Measurements from ENCODE around the gene PLEKHM2.
"Not testable (repeated sequence)": the region's sequence is repeated elsewhere in the genome, so short reads cannot be mapped to it uniquely, and the experiment has no call there.

Gene PLEKHM2

GRCh38 chr1:15676688-15677661 lies 7.1 kb upstream of the PLEKHM2 start:
- DNase-seq: no peak

- DNase-seq: no peak
These were observed 5.5 kb upstream of the PLEKHM2 start for GRCh38 chr1:15678578-15678977.

DNA sequence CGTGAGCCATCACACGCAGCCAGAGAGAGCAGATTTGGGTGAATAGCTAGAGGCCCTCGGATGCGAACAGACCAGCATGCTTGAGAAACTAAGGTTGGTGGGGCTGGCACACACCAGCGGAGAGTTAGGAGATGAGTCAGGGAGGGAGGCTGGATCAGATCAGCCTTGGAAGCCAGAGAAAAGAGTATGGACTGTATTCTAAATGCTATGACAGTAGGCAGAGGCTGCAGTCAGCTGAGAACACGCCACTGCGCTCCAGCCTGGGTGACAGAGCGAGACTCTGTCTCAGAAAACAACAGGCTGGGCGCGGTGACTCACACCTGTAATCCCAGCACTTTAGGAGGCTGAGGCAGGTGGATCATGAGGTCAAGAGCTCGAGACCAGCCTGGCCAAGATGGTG lies 4.0 kb upstream of the PLEKHM2 start:
- no peak for DNase-seq

- no peak for DNase-seq
These were observed 3.4 kb upstream of the PLEKHM2 start for GRCh38 chr1:15680561-15681348.

GRCh38 chr1:15681349-15682292 lies 2.5 kb upstream of the PLEKHM2 start:
- DNase-seq: no peak

DNA sequence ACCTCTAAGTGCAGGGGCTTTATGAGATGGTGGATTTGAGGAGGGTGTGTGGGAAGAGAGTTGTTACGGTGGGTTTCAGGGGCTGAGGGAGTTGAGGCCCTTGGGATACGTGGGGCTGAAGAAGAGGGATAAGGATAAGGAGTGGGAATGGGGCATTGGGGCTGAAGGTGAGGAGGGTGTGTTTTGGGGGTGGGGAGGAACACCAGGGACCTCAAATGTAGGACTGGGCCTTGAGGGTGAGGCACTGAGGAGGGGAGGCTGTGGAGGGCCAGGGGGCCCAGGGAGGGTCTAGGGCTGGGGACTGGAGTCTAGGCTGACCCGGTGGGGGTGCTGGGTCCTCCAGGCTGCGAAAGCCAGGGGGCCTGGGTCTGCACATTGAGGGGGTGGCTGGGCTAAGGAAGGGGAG lies 1.2 kb upstream of the PLEKHM2 start:
- no peak for DNase-seq

DNA sequence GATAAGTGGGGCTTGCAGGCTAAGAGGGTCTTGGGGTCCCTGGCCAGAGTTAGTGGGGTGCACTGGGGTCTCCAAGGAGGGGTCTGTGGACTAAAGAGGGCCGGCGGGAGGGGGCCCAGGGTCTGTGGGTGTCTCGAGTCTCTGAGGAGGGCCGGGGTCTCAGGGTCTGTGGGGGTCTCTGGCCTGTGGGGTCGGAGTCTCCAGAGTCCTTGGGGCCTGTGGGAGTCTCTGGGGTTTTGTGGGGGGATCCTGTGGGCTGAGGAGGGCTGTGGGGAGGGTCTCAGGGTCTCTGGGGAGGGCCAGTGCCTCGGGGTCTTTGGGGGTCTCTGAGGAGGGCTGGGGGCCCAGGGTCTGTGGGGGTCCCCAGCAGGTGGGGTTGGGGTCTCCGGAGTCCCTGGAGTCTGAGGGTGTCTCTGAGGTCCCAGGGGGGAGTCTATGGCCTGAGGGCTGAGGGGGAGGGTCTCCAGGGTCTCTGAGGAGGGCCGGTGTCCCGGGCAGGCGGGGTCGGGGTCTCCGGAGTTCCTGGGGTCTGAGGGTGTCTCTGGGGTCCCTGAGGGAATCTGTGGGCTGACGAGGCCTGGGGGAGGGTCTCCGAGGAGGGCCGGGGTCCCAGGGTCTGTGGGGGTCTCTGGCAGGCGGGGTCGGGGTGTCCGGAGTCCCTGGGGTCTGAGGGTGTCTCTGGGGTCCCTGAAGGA lies 628 bp upstream of the PLEKHM2 start:
- no peak for DNase-seq

DNA sequence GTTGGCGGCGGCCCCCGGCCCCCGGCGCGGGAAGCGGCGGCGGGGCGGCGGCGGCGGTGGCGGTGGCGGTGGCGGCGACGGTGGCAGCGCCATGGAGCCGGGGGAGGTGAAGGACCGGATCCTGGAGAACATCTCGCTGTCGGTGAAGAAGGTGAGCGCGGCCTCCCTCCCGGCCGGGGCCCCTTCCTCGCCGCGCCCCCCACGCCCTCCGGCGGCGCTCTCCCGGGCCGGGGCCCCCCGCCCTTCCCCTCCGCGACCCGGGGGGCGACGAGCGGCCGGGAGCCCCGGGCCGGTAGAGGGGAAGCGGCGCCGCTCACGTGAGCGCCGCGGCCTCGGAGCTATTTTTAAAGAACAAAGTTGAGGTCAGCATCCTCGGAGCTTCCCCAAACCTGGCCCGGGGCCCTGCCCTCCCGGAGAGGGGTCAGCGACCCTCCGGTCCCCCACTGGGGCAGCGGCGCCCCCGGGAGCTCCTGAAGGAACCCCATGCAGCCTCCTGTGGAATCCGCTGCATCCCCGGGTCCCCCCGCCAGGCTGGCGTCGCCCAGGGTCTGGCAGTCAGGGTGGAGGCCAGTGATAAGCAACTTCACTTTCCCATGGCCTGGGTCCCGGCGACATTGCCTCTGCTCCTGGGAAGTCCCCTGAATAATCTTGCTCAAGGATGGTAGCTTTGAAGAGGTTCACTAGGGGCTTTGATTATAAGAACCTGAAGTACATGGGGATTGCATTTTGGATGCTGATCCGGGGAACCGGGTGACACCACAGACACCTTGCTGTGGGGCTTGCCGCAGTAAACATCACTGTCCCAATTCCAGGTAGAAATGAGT lies 560 bp downstream of the PLEKHM2 start:
- DNase-seq: no peak

- DNase-seq: no peak
These were observed 1.7 kb downstream of the PLEKHM2 start for GRCh38 chr1:15685820-15686219.

DNA sequence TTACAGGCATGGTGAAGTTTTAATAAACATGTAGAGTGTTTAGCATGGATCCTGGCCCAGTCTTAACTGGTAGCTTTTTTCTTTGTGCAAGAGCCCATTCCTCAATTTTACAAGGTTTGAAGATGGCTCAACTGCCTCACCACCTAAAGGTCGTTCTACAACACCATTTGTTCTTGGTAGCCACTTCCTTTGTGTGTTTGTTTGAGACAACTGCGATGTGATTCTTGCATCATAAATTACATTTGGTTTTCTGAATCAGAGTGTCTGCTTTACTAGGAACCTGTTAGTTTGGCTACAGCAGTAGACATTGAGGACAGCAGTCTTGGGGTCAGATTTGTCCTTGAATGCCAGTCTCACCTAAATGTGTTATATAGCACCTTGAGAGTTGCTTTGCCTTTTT lies 3.3 kb downstream of the PLEKHM2 start:
- DNase-seq: no peak

DNA sequence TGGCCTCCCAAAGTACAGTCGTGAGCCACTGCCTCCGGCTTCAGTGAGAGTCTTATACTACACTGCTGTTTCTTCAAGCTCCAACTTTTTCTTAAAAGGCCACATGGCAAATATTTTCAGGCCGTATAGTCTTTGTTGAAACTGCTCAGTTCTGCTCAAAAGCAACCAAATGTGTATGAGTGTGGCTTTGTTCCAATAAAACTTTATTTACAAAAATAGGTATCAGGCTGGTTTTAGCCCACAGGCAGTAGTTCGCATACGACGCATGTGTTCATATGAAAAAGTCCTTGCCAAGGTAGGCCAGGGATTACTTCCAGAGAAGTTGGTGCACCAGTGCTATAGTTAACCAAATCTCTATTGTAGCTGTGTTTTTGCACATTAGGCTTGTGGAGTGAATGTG lies 6.2 kb downstream of the PLEKHM2 start:
- DNase-seq: no peak

DNA sequence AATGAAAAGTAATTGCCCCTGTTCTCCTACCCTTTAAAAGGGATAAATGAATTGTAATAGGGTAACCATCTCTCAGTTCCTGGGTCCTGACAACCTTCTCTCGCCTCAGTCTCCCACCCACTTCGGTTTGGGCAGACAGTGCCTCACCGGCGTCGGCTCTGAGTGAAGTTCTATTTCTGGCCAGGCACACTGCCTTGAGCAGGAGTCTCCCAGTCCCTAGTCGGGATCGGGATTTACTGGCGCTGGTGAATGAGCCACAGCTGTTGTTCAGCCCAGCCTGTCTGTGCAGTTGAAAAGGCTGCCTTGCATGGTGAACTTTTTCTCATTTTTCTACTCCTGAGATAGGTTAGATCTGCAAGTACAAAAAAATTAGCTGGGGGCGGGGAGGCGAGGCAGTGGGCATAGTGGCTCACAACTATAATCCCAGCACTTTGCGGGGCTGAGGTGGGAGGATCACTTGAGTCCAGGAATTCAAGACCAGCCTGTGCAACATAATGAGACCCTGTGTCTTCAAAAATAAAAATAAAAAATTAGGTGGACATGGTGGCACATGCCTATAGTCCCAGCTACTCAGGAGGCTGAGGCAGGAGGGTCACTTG lies 7.4 kb downstream of the PLEKHM2 start:
- DNase-seq: no peak

DNA sequence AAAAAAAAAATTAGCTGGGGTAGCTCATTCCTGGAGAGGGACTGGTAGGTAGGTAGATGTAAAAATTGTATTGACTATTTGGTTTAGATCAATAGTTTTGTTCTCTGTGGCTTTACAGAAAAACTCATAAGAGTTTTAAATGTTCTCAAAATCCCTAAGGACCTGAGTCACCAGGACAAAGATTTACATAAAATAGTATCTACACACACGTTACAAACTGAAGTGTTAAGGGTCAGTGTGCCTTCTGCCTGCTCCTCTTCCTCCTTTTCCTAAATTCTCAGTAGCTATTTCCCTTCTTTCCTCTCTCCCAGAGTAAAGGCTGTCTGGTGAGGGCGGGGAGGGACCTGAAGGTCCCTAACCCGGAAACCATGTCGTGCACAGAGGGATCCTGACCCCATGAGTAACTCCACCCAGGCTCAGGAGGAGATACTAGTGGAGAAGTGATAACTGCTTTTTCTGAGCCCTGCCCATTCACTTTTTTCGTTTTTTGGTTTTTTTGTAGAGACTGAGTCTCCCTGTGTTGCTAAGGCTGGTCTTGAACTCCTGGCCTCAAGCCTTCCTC lies 8.1 kb downstream of the PLEKHM2 start:
- no peak for DNase-seq

DNA sequence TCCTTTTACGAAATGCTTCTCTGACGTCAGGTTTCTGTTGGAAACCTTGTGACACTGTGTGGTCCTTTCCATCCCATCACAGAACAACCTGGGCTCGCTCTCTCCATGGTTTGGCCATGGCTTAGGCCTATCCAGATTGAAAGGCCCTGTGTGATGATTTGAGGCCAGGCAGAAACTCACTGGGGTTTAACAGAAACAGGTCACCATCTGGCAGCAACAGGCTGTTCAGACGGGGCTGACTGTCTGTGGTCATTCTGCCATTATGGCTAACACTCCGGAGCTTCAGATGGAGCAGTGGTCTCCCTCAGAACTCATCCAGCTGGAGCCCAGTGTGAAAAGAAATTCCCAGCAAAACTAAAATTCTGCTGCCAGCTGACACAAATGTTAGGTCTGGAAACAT lies 9.3 kb downstream of the PLEKHM2 start:
- peak in 1 of 2 experiments; percentile 72 for DNase-seq

DNA sequence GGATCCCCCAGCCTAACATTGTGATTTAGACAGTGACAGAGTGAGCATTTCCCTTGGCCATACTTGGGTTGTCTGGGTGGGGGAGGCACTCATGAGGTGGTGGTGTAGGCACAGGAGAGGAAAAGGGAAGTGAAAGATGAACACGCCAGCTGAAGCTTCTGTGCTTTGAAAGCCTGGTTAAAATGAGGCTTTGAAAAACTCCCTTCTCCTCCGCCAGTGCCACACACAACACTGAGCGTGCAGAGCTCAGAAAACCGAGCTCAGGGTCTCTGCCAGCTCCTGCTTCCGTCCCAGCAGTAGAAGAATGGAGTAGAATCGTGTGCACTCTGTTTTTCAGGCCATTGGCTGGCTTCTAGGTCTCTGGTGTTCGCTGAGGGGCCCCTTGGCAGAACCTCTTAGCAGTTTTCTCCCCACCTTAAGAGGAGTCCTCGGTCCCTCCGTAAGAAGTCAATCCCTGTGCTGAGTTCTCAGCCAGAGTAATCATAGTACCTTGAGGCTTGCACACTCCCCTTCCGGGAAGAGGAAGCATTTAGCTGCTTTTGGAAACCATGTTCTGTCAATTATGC lies 12.9 kb downstream of the PLEKHM2 start:
- DNase-seq: no peak

- no peak for DNase-seq
These were observed 14.1 kb downstream of the PLEKHM2 start for GRCh38 chr1:15698201-15698600.

GRCh38 chr1:15699321-15699720 lies 15.2 kb downstream of the PLEKHM2 start:
- DNase-seq: not testable (repeated sequence)

DNA sequence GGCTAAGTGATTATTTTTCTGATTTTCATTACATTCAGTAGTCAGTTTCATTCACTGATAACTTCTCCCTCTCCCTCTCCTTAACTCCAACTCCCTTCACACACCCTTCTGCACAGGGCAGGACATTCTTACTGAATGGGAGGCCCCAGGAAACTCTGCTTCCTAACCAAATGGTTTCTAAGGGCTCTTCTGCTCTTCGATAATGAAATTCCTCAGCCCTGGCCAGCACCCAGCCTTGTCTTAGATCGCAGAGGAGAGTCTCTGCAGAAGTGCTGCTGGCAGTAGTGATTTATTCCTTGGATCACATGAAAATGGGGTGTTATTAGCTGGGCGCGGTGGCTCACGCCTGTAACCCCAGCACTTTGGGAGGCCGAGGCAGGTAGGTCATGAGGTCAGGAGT lies 16.4 kb downstream of the PLEKHM2 start:
- DNase-seq: no peak

GRCh38 chr1:15701784-15702183 lies 17.7 kb downstream of the PLEKHM2 start:
- DNase-seq: no peak
